HUDEP-2 (cell line): ENCODE data around the gene SLC38A11.

Experiments used
- DNase-seq, 76 experiments: peaks; one replicate each; lab custom pipeline; 2025; ENCODE audit not compliant: unreplicated experiment in 76 of 76; lab: John Stamatoyannopoulos, UW

SLC38A11 gene

GRCh38 chr2:164974221-164974620 lies 18.9 kb upstream of the SLC38A11 start:
- DNase-seq, result no peak

GRCh38 chr2:164972216-164972615 lies 16.9 kb upstream of the SLC38A11 start:
- no peak for DNase-seq

- DNase-seq, result no peak
Measured at GRCh38 chr2:164969909-164970690, 14.8 kb upstream of the SLC38A11 start.

- DNase-seq, result no peak
Measured at GRCh38 chr2:164967781-164968228, 12.5 kb upstream of the SLC38A11 start.

- DNase-seq, result no peak
Measured at GRCh38 chr2:164967361-164967760, 12.0 kb upstream of the SLC38A11 start.

GRCh38 chr2:164964700-164965099 lies 9.4 kb upstream of the SLC38A11 start:
- no peak for DNase-seq

- DNase-seq, result no peak
Measured at GRCh38 chr2:164960159-164960558, 4.8 kb upstream of the SLC38A11 start.

- DNase-seq, result no peak
Measured at GRCh38 chr2:164954186-164954585, 1.1 kb downstream of the SLC38A11 start.

- DNase-seq, result no peak
Measured at GRCh38 chr2:164953279-164953678, 2.0 kb downstream of the SLC38A11 start.

GRCh38 chr2:164952057-164952702 lies 3.1 kb downstream of the SLC38A11 start:
- DNase-seq, result no peak

GRCh38 chr2:164948540-164948939 lies 6.8 kb downstream of the SLC38A11 start:
- DNase-seq, result no peak

GRCh38 chr2:164947281-164947680 lies 8.0 kb downstream of the SLC38A11 start:
- no peak for DNase-seq

GRCh38 chr2:164943289-164943688 lies 12.0 kb downstream of the SLC38A11 start:
- DNase-seq, result no peak

- DNase-seq, result no peak
Measured at GRCh38 chr2:164937864-164938401, 17.4 kb downstream of the SLC38A11 start.

GRCh38 chr2:164935118-164936101 lies 19.9 kb downstream of the SLC38A11 start:
- DNase-seq, result peak in 21 of 76 experiments; percentile 3 to 36 (median 12)

GRCh38 chr2:164934401-164935117 lies 20.8 kb downstream of the SLC38A11 start:
- DNase-seq, result peak in 1 of 76 experiments; percentile 2

- no peak for DNase-seq
Measured at GRCh38 chr2:164933671-164934189, 21.6 kb downstream of the SLC38A11 start.

- no peak for DNase-seq
Measured at GRCh38 chr2:164932377-164932776, 22.9 kb downstream of the SLC38A11 start.

- DNase-seq, result no peak
Measured at GRCh38 chr2:164928101-164928673, 27.1 kb downstream of the SLC38A11 start.
